ENCODE results near the gene LEKR1.

- TF ChIP-seq RARB (CRISPR knock-in tag; IDR thresholded peaks at IDR 0.05) (no peak), ARNTL (CRISPR knock-in tag; IDR thresholded peaks at IDR 0.05; ENCODE audit: borderline replicate concordance, low read depth) (no peak), GLIS3 (CRISPR knock-in tag; IDR thresholded peaks at IDR 0.05) (no peak), CSRNP3 (CRISPR knock-in tag; IDR thresholded peaks at IDR 0.05) (no peak), ZNF70 (CRISPR knock-in tag; IDR thresholded peaks at IDR 0.05) (no peak), PATZ1 (CRISPR knock-in tag; IDR thresholded peaks at IDR 0.05; ENCODE audit: borderline replicate concordance) (no peak)
These were observed 138.4 kb downstream of the LEKR1 start for GRCh38 chr3:156964577-156964976.
